Vagina (tissue), 2 donors: ENCODE data around the gene KIAA0232.

Experiments used
- POLR2A ChIP-seq, 2 donors: fragments of 450-650 bp; IDR thresholded peaks; one replicate each; pipeline ENCODE4 v1.6.1; 2017; ENCODE audit warnings: antibody characterized with exemption in 2 of 2, mild to moderate bottlenecking in 2 of 2, moderate library complexity in 2 of 2
- POLR2AphosphoS5 ChIP-seq, 2 donors: sonication (generic); formaldehyde crosslinking; IDR thresholded peaks; one replicate each; pipeline ENCODE4 v1.9.0; 2017; ENCODE audit warnings: antibody characterized with exemption in 2 of 2, mild to moderate bottlenecking in 2 of 2, low read depth in 1 of 2; ENCODE audit not compliant: insufficient read depth in 1 of 2
- TF ChIP-seq, protein P1 (sequence below), 3 experiments: fragments of 450-650 bp in 2 of 3; fragments of 200-600 bp in 1 of 3; sonication (generic) in 1 of 3; IDR thresholded peaks; one replicate each; pipeline ENCODE4 v1.5.1; 2017 to 2019; ENCODE audit warnings: antibody characterized with exemption in 3 of 3, mild to moderate bottlenecking in 2 of 3, moderate library complexity in 2 of 3

DNA sequence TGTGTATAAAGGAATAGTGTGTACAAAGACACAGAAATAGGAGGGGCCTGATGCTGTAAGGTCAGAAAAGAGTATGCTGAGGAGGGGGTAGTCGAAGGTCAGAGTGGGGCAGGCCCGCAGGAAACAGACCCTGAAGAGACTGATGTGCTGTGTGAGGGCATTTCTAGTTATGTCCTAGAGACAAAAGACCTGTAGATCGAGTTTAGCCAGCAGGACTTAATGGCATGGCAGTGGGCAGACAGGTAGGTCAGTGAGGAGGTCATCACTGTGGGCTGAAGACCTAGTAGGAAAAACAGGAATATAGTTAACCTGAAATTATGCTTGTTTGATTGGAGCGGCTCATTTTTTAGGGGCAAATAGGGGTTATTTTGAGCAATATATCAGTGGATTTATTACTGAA lies 57.1 kb downstream of the KIAA0232 start:
- TF ChIP-seq POLR2AphosphoS5 (IDR thresholded peaks at IDR 0.05; ENCODE audit: insufficient read depth in 1 of 2, low read depth in 1 of 2) (no peak), POLR2A (IDR thresholded peaks at IDR 0.05) (no peak)
- TF ChIP-seq, protein P1, sequence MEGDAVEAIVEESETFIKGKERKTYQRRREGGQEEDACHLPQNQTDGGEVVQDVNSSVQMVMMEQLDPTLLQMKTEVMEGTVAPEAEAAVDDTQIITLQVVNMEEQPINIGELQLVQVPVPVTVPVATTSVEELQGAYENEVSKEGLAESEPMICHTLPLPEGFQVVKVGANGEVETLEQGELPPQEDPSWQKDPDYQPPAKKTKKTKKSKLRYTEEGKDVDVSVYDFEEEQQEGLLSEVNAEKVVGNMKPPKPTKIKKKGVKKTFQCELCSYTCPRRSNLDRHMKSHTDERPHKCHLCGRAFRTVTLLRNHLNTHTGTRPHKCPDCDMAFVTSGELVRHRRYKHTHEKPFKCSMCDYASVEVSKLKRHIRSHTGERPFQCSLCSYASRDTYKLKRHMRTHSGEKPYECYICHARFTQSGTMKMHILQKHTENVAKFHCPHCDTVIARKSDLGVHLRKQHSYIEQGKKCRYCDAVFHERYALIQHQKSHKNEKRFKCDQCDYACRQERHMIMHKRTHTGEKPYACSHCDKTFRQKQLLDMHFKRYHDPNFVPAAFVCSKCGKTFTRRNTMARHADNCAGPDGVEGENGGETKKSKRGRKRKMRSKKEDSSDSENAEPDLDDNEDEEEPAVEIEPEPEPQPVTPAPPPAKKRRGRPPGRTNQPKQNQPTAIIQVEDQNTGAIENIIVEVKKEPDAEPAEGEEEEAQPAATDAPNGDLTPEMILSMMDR (IDR thresholded peaks at IDR 0.05), result no peak
